ENCODE results near the gene CTIF. TPM values are rescaled to one million over a fixed set of nuclear protein-coding genes. Genes with fewer than 3 reads are reported as not detected.

CTIF gene
- total RNA-seq, 2 experiments from 2014 or later: 3.2 to 3.5 TPM

- ATAC-seq (peak; percentile 84), DNase-seq (peak; percentile 90)
- H3K27ac Mint-ChIP-seq: peak overlapping the region; percentile 96
- peak overlapping the region; percentile 80 for H3K4me3 Mint-ChIP-seq
- peaks cover 84% of the 10 kb centered on the region for H3K4me1 Mint-ChIP-seq (ENCODE audit: low read depth)
- intact Hi-C loops (cut with micrococcal nuclease): loop anchor here (10.0 kb wide), 1 partner anchor 110 kb away; no protein-coding TSS in a partner anchor
- no peaks in the 10 kb centered on the region for H3K36me3 Mint-ChIP-seq (ENCODE audit: low read depth)
- ChIA-PET POLR2A (interaction anchor here (0.7 to 2.5 kb wide), 13 partner anchors 9 to 118 kb away, joined by 3 to 14 read pairs (median 4); no protein-coding TSS in a partner anchor), CTCF (interaction anchor here (0.8 to 3.1 kb wide), 4 partner anchors 9 to 107 kb away, joined by 3 to 10 read pairs (median 4); no protein-coding TSS in a partner anchor)
- no peak for TF ChIP-seq CTCF (IDR thresholded peaks at IDR 0.05)
- H3K9me3 Mint-ChIP-seq: no peaks in the 10 kb centered on the region
- no peaks in the 10 kb centered on the region for H3K27me3 Mint-ChIP-seq
Observed at GRCh38 chr18:48834413-48835031, 295.7 kb downstream of the CTIF start.

GRCh38 chr18:48835119-48835518 is 296.3 kb downstream of the CTIF start:
- no peaks in the 10 kb centered on the region for H3K27me3 Mint-ChIP-seq
- peak overlapping the region; percentile 96 for H3K27ac Mint-ChIP-seq
- intact Hi-C loops (cut with micrococcal nuclease): loop anchor here (10.0 kb wide), 1 partner anchor 110 kb away; no protein-coding TSS in a partner anchor
- ChIA-PET CTCF (interaction anchor here (0.8 to 3.1 kb wide), 4 partner anchors 8 to 106 kb away, joined by 3 to 10 read pairs (median 4); no protein-coding TSS in a partner anchor), POLR2A (interaction anchor here (0.7 to 1.8 kb wide), 9 partner anchors 9 to 92 kb away, joined by 3 to 10 read pairs (median 4); no protein-coding TSS in a partner anchor)
- H3K36me3 Mint-ChIP-seq (ENCODE audit: low read depth): no peaks in the 10 kb centered on the region
- no peaks in the 10 kb centered on the region for H3K9me3 Mint-ChIP-seq
- no peak for TF ChIP-seq CTCF (IDR thresholded peaks at IDR 0.05)
- DNase-seq: peak; percentile 40
- H3K4me3 Mint-ChIP-seq: peak overlapping the region; percentile 80
- ATAC-seq: no peak
- H3K4me1 Mint-ChIP-seq (ENCODE audit: low read depth): peaks cover 86% of the 10 kb centered on the region

GRCh38 chr18:48835745-48836170 is 296.9 kb downstream of the CTIF start:
- POLR2A ChIA-PET: interaction anchor here (0.6 to 1.8 kb wide), 4 partner anchors 8 to 927 kb away, joined by 3 to 10 read pairs (median 6); no protein-coding TSS in a partner anchor
- DNase-seq (no peak), ATAC-seq (no peak)
- TF ChIP-seq CTCF (IDR thresholded peaks at IDR 0.05): no peak
- Mint-ChIP-seq H3K4me3 (no peak overlapping the region), H3K36me3 (ENCODE audit: low read depth) (no peaks in the 10 kb centered on the region), H3K27ac (peak overlapping the region; percentile 48), H3K9me3 (no peaks in the 10 kb centered on the region), H3K4me1 (ENCODE audit: low read depth) (peaks cover 87% of the 10 kb centered on the region), H3K27me3 (no peaks in the 10 kb centered on the region)
- CTCF ChIA-PET: interaction anchor here (0.9 to 3.1 kb wide), 2 partner anchors 8 to 22 kb away, joined by 3 to 10 read pairs; no protein-coding TSS in a partner anchor
- intact Hi-C loops (cut with micrococcal nuclease): loop anchor here (10.0 kb wide), 1 partner anchor 109 kb away; no protein-coding TSS in a partner anchor

GRCh38 chr18:48836231-48836805 is 297.5 kb downstream of the CTIF start:
- TF ChIP-seq CTCF (IDR thresholded peaks at IDR 0.05): no peak
- intact Hi-C loops (cut with micrococcal nuclease): loop anchor here (10.0 kb wide), 1 partner anchor 108 kb away; no protein-coding TSS in a partner anchor

More at GRCh38 chr18:48836231-48836805, 297.5 kb downstream of the CTIF start:
- ChIA-PET CTCF (interaction anchor here (0.9 kb wide), 1 partner anchor 23 kb away, joined by 3 read pairs; no protein-coding TSS in a partner anchor), POLR2A (interaction anchor here (0.6 to 1.0 kb wide), 2 partner anchors 21 to 927 kb away, joined by 3 read pairs; no protein-coding TSS in a partner anchor)
- ATAC-seq (no peak), DNase-seq (no peak)
- Mint-ChIP-seq H3K4me3 (no peak overlapping the region), H3K4me1 (ENCODE audit: low read depth) (peaks cover 84% of the 10 kb centered on the region), H3K27me3 (no peaks in the 10 kb centered on the region), H3K9me3 (no peaks in the 10 kb centered on the region), H3K27ac (peak overlapping the region; percentile 63), H3K36me3 (ENCODE audit: low read depth) (no peaks in the 10 kb centered on the region)
